Superior temporal gyrus (tissue), 1 donor: ENCODE data around the gene ISCU.

ENCODE experiments used
- DNase-seq: peaks from one replicate; pipeline ENCODE4 v3.0.0-alpha.2; 2016; ENCODE audit errors: extremely low spot score

The ISCU gene

DNA sequence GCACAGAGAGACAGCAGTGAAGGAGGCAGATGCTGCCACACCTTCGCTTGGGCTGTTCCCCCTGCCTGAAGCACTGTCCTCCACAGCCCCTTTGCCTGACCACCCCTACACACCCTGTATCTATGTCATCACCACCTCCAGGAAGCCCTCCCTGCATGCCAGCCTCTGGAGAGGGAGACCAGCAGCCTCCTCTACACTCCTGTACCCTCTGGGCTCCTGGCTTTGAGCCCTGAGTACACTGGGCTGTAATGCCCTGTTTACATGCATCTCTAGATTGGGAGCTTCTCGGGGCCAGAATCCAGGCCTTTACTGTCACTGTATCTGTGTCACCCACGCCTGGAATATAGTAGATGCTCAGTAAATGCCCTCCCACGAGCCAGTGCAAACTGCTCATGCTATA lies 41.3 kb downstream of the ISCU start:
- no peak for DNase-seq

- DNase-seq: no peak
These were observed 42.0 kb downstream of the ISCU start for GRCh38 chr12:108604208-108604941.

DNA sequence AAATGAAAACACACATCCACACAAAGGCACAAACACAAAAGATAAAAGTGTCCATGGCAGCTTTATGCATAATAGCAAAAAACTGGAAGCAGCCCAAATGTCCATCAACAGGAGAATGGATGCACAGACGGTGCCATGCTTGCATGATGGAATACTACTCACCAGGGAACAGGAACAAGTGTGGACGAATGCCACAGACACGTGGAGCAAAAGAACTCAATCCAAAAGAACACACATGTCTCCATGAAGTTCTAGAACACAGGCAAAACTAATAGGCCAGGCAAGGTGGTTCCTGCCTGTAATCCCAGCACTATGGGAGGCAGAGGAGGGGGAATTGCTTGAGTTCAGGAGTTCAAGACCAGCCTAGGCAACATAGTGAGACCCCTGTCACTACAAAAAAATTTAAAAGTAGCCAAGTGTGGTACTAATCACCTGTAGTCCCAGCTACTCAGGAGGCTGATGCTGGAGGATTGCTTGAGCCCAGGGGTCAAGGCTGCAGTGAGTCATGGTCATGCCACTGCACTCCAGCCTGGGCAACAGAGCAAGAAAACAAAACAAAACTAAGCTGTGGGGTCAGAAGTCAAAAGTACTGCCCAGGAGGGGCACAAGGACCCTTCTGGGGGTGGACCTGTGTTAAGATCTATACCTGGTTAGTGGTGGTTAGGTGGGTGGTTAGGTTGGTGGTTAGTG lies 42.7 kb downstream of the ISCU start:
- no peak for DNase-seq

DNA sequence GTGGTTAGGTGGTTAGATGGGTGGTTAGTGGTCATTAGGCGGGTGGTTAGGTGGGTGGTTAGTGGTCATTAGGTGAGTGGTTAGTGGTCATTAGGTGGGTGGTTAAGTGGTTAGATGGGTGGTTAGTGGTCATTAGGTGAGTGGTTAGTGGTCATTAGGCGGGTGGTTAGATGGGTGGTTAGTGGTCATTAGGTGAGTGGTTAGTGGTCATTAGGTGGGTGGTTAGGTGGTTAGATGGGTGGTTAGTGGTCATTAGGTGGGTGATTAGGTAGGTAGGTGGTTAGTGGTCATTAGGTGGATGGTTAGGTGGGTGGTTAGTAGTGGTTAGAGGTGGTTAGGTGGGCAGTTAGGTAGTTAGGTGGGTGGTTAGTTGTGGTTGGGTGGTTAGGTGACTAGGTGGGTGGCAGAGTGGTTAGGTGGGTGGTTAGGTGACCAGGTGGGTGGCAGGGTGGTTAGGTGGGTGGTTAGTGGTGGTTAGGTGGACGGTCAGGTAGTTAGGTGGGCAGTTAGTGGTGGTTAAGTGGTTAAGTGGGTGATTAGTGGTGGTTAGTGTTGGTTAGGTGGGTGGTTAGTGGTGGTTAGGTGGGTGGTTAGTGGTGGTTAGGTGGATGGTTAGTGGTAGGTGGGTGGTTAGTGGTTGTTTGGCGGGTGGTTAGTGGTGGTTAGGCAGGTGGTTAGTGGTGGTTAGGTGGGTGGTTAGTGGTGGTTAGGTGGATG lies 43.5 kb downstream of the ISCU start:
- DNase-seq: no peak

- DNase-seq: no peak
These were observed 44.1 kb downstream of the ISCU start for GRCh38 chr12:108606492-108606891.

DNA sequence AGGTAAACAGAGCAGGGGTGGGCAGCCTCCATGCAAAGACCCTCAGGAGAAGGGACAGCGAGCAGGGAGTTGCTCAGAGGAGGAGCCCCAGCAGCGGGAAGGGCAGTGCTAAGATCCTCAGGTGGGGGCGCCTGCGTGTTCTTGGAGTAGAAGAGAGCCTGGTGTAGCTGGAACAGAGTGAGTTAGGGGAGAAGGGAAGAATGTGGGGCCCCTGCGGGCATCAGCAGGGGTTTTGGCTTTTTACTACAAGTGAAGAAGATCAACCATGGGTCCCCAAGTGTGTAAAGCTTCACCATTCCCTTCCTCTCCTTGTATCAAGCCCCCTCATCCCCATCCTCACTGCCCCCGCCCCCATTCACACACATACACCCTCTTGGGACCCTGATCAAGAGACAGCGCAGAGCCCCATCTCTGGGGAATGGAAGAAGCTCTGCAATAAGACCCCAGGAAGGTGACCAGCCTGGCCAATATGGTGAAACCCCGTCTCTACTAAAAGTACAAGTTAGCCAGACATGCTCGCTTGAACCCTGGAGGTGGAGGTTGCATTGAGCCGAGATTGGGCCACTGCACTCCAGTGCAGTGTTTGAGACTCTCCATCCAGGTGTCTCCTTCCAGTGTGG lies 45.7 kb downstream of the ISCU start:
- DNase-seq: no peak

GRCh38 chr12:108608616-108609015 lies 46.2 kb downstream of the ISCU start:
- DNase-seq: no peak

- DNase-seq: no peak
These were observed 47.3 kb downstream of the ISCU start for GRCh38 chr12:108609537-108610335.

GRCh38 chr12:108610336-108610815 lies 48.0 kb downstream of the ISCU start:
- DNase-seq: no peak

DNA sequence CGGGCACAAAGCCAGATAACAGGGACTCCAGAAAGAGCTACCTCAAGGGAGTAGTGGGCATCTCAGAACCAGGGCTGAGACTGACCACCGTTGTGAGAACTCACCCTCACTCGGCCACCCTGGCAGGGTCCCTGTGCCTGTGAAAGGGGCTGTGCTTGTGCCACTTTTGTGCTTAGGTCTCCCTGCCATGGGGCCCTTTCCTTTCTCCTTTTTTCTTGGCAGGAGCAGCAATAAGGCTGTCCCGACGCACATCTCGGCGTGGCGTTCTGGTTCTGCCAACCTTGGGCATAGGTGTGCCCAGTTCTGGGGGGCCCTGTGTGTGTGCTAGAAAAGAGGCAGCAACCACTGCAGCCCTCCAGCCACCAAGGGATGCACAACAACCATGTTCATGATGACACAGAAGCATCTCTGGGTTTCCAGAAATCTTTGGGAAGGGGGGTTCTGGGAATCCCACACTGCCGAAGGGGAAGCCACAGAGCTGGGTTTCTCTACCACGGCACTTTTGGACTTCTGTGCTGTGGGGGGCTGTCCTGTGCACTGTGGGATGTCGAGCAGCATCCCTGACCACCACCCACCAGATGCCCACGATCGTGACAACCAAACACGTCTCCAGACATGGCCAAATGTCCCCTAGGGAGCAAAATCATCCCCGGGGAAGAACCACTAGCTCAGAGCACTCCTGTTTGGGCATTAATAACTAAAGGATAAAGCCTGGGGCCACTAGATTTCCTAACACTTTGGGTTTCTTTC lies 48.6 kb downstream of the ISCU start:
- DNase-seq: no peak

- DNase-seq: no peak
These were observed 49.6 kb downstream of the ISCU start for GRCh38 chr12:108611884-108612415.

DNA sequence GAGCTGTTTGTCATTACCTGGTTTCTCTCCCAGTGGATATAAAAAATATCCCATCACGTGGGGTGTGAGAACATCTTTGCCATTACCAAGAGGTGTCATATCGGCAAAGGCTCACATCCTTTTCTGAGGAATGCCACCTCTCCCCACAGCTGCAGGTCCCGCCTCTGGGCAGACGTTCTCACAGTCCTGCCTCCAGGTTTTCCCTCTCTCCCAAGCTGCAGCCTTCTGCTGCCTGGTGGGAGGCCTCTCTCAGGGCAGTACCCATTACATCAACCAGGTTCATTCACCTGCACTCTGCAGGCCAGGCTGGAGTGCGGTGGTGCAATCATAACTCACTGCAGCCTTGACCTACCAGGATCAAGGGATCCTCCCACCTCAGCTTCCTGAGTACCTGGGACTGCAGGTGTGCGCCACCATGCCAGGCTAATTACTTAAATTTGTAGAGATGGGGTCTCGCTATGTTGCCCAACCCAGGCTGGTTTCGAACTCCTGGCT lies 50.4 kb downstream of the ISCU start:
- DNase-seq: no peak

DNA sequence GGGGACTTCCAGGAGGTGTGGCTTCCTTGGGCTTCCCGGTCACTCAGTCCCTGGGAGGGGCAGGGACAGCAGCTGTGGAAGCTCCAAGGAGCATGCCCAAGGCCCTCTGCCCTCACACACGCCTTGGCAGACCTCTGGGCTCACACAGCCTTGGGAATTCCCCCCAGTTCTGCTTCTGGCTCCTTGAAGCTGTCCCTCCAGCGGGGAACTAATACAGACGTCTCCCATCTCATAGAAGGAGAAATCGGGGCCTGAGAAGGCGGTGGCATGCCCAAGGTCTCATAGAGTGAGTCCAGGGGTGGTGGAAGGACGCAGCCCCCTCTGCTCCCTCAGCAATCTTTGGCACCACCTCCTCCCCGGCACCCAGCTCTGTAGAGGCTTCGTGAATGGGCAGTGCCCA lies 51.2 kb downstream of the ISCU start:
- DNase-seq: no peak

DNA sequence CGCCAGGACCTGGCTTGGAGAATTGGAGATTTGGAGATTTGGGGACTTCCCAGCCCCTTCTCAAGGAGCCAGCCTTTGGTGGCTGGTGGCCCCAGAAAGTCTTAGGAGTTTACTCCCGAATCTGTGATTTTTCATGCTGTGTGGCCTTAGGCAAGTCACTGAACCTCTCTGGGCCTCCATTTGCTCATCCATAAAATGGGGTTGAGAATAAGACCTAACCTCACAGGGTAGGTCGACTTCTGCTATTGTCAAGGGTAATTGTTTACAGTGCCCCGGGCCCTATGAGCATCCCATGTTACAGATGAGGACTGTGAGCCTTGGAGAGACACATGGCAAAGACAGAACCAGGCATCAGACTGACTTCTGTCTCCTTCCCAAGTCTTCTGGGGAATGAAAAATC lies 51.6 kb downstream of the ISCU start:
- DNase-seq: no peak

DNA sequence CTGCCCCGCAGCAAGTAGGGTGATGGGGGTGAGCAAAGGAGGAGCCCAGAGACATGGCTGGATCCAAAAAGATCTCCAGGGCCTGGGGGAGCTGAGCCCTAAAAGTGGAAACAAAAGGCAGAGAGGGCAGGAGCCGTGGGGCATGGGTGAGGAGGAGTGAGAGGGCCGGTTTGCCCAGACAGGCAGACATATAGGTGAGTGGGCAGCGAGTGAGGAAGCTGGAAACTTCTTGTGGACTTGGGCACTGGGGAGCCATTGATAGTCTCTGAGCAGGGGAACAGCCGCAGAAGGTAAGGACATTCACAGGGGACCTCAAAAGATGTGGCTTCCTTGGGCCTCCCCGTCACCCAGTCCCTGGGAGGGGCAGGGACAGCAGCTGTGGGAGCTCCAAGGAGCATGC lies 52.2 kb downstream of the ISCU start:
- no peak for DNase-seq

DNA sequence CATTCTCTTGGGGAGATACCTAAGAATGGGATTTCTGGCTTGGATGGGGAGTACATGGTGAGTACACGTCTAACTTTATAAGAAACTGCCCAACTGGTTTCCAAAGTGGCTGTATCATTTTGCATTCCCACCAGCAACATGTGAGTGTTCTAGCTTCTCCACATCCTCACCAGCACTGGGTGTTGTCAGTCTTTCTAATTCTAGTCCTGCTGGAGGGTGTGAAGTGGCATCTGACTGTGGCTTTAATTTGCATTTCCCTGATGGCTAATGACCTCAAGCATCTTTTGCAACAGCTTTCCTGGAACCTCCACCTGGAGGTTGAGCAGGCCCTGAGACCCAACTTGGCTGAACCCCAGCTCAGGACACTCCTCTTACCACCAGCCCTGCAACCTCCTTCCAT lies 53.5 kb downstream of the ISCU start:
- no peak for DNase-seq

- DNase-seq: no peak
These were observed 54.0 kb downstream of the ISCU start for GRCh38 chr12:108616359-108616758.

DNA sequence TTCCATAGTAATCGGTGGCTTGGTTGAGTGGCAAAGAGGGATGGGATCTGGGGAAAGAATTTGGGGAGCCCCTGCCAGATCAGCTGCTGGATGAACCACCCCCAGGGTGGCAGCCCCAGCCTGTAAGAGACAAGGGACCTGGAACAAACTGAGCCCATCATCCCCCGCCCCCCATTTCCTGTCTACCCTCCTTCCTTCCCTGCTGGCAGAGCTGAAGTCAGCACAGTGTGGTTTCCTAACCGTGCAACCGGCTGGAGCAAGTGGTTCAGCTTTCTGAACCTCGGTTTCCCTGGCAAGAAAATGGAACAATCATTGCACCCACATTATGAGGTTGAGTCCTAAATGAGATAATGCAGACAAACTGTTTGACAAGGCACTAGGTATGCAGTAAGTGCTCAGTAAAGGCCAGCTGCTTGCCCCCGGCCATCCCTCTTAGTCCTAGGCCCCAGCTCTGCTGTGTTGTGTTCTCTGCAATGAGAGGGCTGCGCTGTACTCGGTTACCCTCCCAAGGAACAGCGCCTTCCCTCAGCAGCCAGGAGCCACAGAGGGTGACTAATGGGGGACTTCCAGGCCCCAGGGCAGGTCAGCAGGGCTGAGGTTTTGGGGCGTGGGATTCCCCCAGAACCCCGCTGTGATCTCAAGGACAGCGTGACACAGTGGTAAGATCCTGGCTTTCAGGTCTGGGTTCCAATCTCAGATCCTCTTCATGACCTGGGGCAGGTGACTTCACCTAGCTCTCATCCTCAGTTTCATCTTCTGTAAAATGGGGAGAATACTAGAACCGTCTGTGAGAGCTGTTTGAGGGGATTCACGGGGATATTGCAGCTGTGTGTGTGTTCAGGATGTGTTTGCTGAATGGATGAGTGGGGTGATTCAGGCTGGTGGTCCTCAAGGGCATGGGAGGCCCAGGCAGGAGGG lies 54.8 kb downstream of the ISCU start:
- DNase-seq: no peak
